Psoas muscle (tissue), 8 donors: ENCODE data around the gene UBAP2L. TPM values are rescaled to one million over a fixed set of nuclear protein-coding genes. Genes with fewer than 3 reads are reported as not detected.
"Not testable (repeated sequence)": the region's sequence is repeated elsewhere in the genome, so short reads cannot be mapped to it uniquely, and the experiment has no call there.

Experiments used
- ATAC-seq, 4 donors: fragments of 200-7000 bp; cut with Tn5 transposase; one replicate each; pipeline ENCODE4 v1.9.1; 2020; ENCODE audit warnings: moderate library complexity in 3 of 4, mild to moderate bottlenecking in 2 of 4
- DNase-seq, 2 donors: peaks; one replicate each; pipeline ENCODE4 v3.0.0-alpha.2; 2020
- H3K27ac ChIP-seq: fragments of 200-600 bp; one replicate; pipeline ENCODE4 v1.8.0; 2022
- H3K27me3 ChIP-seq, 3 donors: fragments of 200-600 bp in 1 of 3; one replicate each; pipeline versions ENCODE4 v1.6.1 to v1.8.0; 2013 to 2022; ENCODE audit warnings: low read length in 2 of 3, mild to moderate bottlenecking in 2 of 3, moderate library complexity in 1 of 3; ENCODE audit not compliant: insufficient read depth in 3 of 3
- H3K36me3 ChIP-seq, 2 donors: fragments of 200-600 bp in 1 of 2; one replicate each; pipeline versions ENCODE4 v1.6.1 to v1.8.0; 2013 to 2022; ENCODE audit warnings: low read depth in 1 of 2, mild to moderate bottlenecking in 1 of 2, moderate library complexity in 1 of 2; ENCODE audit not compliant: insufficient read depth in 1 of 2
- H3K4me1 ChIP-seq: fragments of 200-600 bp; one replicate; pipeline ENCODE4 v1.8.0; 2022
- H3K4me3 ChIP-seq: fragments of 200-600 bp; one replicate; pipeline ENCODE4 v1.8.0; 2022; ENCODE audit warnings: mild to moderate bottlenecking
- H3K9me3 ChIP-seq: fragments of 200-600 bp; one replicate; pipeline ENCODE4 v1.8.0; 2022
- WGBS, 3 donors: extraction: QIAGEN DNeasy Blood & Tissue Kit; methylation state at CpG; one replicate each; pipeline versions ENCODE4 v1.1.6 to v1.1.7; 2013; 5-methylcytosine and 5-hydroxymethylcytosine counted together
- intact Hi-C, 2 donors: fragments of 100-400 bp; cut with DNase I; formaldehyde crosslinking; loops; one replicate each; pipeline versions ENCODE4 v1.11.0 to v1.14.2; 2022
- polyA plus RNA-seq, 3 donors: library from polyadenylated mRNA; stranded (reverse); fragments of 200-250 nt; gene quantifications; one replicate each; pipeline ENCODE4 v1.2.3, GENCODE V29; 2013
- total RNA-seq, 4 donors: library from RNA; stranded (reverse); fragmentation: NEBNext Ultra II Directional in 2 of 4; extraction: Animal tissue kit (Norgen Biotek cat#: 25700) in 2 of 4; gene quantifications; one replicate each; pipeline versions ENCODE4 v1.2.1 to v1.2.4, GENCODE V29; 2021 to 2023
- TF ChIP-seq, protein P1 (sequence below): fragments of 200-600 bp; IDR thresholded peaks from one replicate; pipeline ENCODE4 v1.8.0; 2022; ENCODE audit warnings: antibody characterized with exemption
- donor health status: healthy with polysubstance abuse.
- donor health status: DM: no; HTN: no; CAD: no; lungs with moderate emphysema.
- donor health status: Bipolar disorder and iron deficiency.
- donor health status: healthy.
- donor health status: DM: yes; HTN: yes; CAD: no.
- donor health status: DM: no; HTN: no; CAD: no.
- donor health status: DM: no; HTN: no; CAD: no.
- donor health status: DM: yes; HTN: yes; CAD: no.

Gene UBAP2L
- total and polyA plus RNA-seq, 7 donors, result 45.8 to 121 (median 84.6) TPM

DNA sequence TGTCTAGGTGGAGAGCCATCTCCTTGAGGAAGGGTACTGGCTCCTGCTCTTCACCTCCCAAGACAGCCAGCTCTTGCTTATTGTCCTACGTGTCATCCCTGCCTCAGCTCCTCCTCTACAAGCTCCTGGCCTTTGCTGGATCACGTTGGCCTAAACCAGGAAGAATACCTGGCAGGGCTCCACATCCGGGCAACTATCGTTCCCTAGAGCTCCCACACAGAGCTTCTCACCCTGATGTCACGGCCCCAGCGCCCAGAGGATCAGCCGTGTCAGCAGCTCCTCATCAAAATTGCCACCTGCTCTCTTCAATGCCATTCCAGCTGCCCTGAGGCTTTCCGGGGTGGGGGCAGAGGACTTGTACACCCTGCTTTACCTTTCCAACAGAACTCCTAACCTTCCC, 26.9 kb upstream of the UBAP2L start:
- intact Hi-C loops, result no loop called here
- Histone ChIP-seq H3K9me3 (no peaks in the 10 kb centered on the region), H3K4me3 (peak overlapping the region; percentile 25), H3K4me1 (peaks cover 15% of the 10 kb centered on the region), H3K27me3 (no peaks in the 10 kb centered on the region), H3K27ac (peak overlapping the region; percentile 89), H3K36me3 (no peaks in the 10 kb centered on the region)
- TF ChIP-seq, protein P1, sequence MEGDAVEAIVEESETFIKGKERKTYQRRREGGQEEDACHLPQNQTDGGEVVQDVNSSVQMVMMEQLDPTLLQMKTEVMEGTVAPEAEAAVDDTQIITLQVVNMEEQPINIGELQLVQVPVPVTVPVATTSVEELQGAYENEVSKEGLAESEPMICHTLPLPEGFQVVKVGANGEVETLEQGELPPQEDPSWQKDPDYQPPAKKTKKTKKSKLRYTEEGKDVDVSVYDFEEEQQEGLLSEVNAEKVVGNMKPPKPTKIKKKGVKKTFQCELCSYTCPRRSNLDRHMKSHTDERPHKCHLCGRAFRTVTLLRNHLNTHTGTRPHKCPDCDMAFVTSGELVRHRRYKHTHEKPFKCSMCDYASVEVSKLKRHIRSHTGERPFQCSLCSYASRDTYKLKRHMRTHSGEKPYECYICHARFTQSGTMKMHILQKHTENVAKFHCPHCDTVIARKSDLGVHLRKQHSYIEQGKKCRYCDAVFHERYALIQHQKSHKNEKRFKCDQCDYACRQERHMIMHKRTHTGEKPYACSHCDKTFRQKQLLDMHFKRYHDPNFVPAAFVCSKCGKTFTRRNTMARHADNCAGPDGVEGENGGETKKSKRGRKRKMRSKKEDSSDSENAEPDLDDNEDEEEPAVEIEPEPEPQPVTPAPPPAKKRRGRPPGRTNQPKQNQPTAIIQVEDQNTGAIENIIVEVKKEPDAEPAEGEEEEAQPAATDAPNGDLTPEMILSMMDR, result no peak
- ATAC-seq (peak; percentile 46 to 69 (median 58)), DNase-seq (peak; percentile 83 to 87)
- 17 to 31% (median 21%) methylated on average over 8 of the region's 8 CpGs for WGBS, 3 donors

DNA sequence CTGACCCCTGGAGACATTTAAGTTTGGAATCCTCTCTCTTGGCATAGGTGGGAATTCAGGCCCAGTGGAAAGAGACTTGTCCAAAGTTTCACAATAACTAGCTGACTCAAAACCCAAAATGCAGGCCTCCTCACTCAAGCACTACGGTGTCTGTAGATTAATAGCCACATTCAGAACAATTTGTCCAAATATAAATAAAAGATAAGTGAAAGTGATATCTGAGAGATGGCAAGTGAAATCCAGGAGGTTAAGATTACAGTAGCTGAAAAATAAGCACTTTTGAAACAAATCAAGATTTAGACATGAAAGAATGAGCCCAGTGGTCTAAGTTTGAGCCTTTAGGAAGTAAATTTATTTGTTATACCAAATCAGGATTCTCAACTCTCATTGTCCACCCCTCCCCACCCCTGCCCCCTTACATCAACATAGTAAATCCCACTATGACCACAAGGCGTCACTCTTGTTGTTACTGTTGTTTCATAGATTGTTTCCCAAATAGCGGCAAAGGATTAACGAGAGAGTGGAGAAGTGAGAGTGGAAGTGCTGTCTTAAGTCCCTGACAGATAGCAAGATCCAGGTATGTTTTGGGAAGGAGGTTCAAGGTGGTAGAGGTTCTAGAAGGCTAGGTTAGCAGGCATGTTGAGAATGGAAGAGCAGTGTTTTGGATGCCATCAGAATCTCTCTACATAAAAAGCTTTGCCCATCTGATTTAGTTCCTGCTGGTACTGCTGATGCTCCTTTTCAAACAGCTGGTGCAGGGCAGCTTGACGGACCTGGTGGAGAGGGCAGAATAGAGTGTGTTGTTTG, 21.8 kb upstream of the UBAP2L start:
- Histone ChIP-seq H3K9me3 (no peaks in the 10 kb centered on the region), H3K36me3 (no peaks in the 10 kb centered on the region), H3K4me1 (peaks cover 6% of the 10 kb centered on the region), H3K4me3 (peak overlapping the region; percentile 5), H3K27me3 (no peaks in the 10 kb centered on the region), H3K27ac (peak overlapping the region; percentile 89)
- DNase-seq (no peak), ATAC-seq (peak in 2 of 4 donors; percentile 43 to 56)
- 10 to 14% (median 12%) methylated on average over 5 of the region's 5 CpGs for WGBS, 3 donors
- intact Hi-C loops, result loop anchor here in 1 of 2 donors (5.0 kb wide), 1 partner anchor 73 kb away; the partner anchor contains the start of gene HAX1
- TF ChIP-seq, protein P1, result peak; percentile 38

DNA sequence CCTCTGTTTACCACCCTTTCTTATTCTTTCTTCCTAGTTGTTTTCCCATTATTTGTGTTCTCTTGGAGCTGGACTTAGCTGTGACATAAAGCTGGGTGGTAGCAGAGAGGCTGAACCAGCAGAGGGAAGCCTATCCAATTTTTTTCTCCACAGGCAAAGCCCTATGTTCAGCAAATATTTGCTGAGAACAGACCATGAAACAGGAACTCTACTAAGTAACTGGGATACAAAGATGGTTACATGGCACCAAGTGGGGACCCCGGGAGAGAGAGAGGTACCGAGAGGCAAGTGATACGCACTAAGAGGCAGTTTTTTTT, 21.2 kb upstream of the UBAP2L start:
- Histone ChIP-seq H3K4me3 (peak overlapping the region; percentile 5), H3K27me3 (no peaks in the 10 kb centered on the region), H3K27ac (peak overlapping the region; percentile 46), H3K4me1 (peaks cover 6% of the 10 kb centered on the region), H3K36me3 (no peaks in the 10 kb centered on the region), H3K9me3 (no peaks in the 10 kb centered on the region)
- DNase-seq, result no peak
- WGBS, 3 donors, result 91 to 94% (median 91%) methylated on average over 3 of the region's 3 CpGs
- ATAC-seq, result no peak
- TF ChIP-seq, protein P1, result no peak
- intact Hi-C loops, result loop anchor here in 1 of 2 donors (5.0 kb wide), 1 partner anchor 73 kb away; the partner anchor contains the start of gene HAX1

DNA sequence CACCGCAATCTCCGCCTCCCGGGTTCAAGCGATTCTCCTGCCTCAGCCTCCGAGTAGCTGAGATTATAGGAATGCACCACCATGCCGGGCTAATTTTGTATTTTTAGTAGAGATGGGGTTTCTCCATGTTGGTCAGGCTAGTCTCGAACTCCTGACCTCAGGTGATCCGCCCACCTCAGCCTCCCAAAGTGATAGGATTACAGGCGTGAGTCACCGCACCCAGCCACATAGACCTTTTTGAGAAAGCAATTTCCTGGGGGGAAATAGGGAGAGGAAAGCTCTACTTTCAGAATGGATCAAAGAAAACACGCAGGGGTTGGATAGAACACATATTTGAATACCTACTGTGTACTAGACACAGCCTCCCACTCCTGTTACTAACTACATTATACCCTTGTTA, 15.0 kb upstream of the UBAP2L start:
- not testable (repeated sequence) for DNase-seq, ATAC-seq
- 90 to 96% (median 91%) methylated on average over 11 of the region's 11 CpGs for WGBS, 3 donors

DNA sequence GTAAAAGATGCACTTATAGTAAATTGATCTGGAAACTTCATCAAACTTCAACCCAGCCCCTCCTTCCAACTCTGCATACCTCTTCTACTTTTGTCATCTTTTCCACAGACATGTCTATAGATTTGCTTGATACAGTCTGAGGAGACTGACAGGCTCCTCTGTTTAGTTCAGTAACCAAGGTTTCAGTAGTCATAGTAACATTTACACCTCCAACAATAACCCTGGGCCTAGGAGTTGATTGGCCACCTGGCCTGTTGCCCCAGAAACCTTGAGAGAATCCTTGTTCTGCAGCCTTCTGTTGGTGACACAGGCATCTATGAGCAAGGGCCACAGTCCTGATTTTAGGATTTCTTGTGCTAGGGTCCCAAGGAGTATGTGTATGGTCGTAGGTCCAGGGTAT, 14.6 kb upstream of the UBAP2L start, which contains the start of gene CFAP141:
Gene CFAP141 (minus strand): TSS at position 138 of the 400 bp plus-strand sequence. CDS start 26 bp downstream, at position 112.
- no peaks in the 10 kb centered on the region for H3K9me3 ChIP-seq
- DNase-seq (no peak), ATAC-seq (no peak)
- no peak within 1 kb of the TSS for H3K4me3 ChIP-seq
- H3K27me3 ChIP-seq, result no peaks in the 10 kb centered on the region
- intact Hi-C loops, result loop anchor here in 1 of 2 donors (10.0 kb wide), 1 partner anchor 59 kb away; no protein-coding TSS in a partner anchor
- peaks cover 7% of the 10 kb centered on the region for H3K4me1 ChIP-seq
- H3K36me3 ChIP-seq, result peaks cover 14 to 63% of the 10 kb centered on the region in 2 donors
- no peak within 1 kb of the TSS for H3K27ac ChIP-seq
- TF ChIP-seq, protein P1, result no peak
- 70 to 86% (median 81%) methylated on average over 1 of the region's 1 CpG for WGBS, 3 donors

More for the DNA sequence above, 15.0 kb upstream of the UBAP2L start:
- not testable (repeated sequence) for H3K4me1 ChIP-seq, H3K9me3 ChIP-seq, H3K27me3 ChIP-seq, H3K4me3 ChIP-seq, H3K27ac ChIP-seq
- intact Hi-C loops, result loop anchor here in 1 of 2 donors (10.0 kb wide), 1 partner anchor 59 kb away; no protein-coding TSS in a partner anchor
- peaks cover 14 to 58% of the 10 kb centered on the region in 2 donors for H3K36me3 ChIP-seq
